B cell (primary cell): ENCODE data around the gene CDH13. TPM values are rescaled to one million over a fixed set of nuclear protein-coding genes. Genes with fewer than 3 reads are reported as not detected.

ENCODE experiments used
- ATAC-seq: fragments of 200-7000 bp; cut with Tn5 transposase; one replicate; pipeline ENCODE4 v1.10.0; 2021; ENCODE audit warnings: low read depth, mild to moderate bottlenecking, moderate number of reproducible peaks, moderate library complexity
- CTCF ChIA-PET: fragments of 350-600 bp; sonication (Branson Sonifier 250); formaldehyde crosslinking; loops from one replicate; lab custom pipeline; 2021; ENCODE audit warnings: antibody characterized with exemption, inconsistent platforms; lab: Charles Lee
- POLR2A ChIA-PET: fragments of 350-600 bp; sonication (Branson Sonifier 250); formaldehyde crosslinking; loops from one replicate; lab custom pipeline; 2021; ENCODE audit warnings: antibody characterized with exemption; lab: Charles Lee
- DNase-seq: peaks from one replicate; pipeline ENCODE4 v3.0.0; 2013
- H2AFZ ChIP-seq: 2 replicates; pipeline ENCODE4 v1.6.1; 2012; ENCODE audit warnings: mild to moderate bottlenecking, low read depth, low read length; ENCODE audit not compliant: insufficient read depth, poor library complexity, severe bottlenecking
- H3K27ac ChIP-seq, 2 donors: 1 replicate in 1 of 2; 2 replicates in 1 of 2; pipeline ENCODE4 v1.5.1; 2012 to 2013; ENCODE audit warnings: low read length in 2 of 2, mild to moderate bottlenecking in 2 of 2, moderate library complexity in 1 of 2
- H3K27me3 ChIP-seq, 4 experiments: fragments of 200-600 bp in 1 of 4; sonication (generic) in 1 of 4; replicated peaks in 1 of 4; 1 replicate in 2 of 4; 2 replicates in 2 of 4; pipeline versions ENCODE4 v1.6.1 to v1.7.0; 2013 to 2016; ENCODE audit warnings: low read length in 3 of 4, mild to moderate bottlenecking in 2 of 4, mixed read lengths in 1 of 4, moderate library complexity in 1 of 4; ENCODE audit not compliant: insufficient read depth in 4 of 4, control insufficient read depth in 3 of 4; ENCODE audit errors: control extremely low read depth in 1 of 4
- H3K36me3 ChIP-seq, 2 experiments: replicated peaks in 1 of 2; 1 replicate in 1 of 2; 2 replicates in 1 of 2; pipeline versions ENCODE4 v1.6.1 to v1.7.1; 2013; ENCODE audit warnings: low read length in 1 of 2; ENCODE audit not compliant: insufficient read depth in 2 of 2, control insufficient read depth in 1 of 2; ENCODE audit errors: control extremely low read depth in 1 of 2, extremely low read depth in 1 of 2
- H3K4me1 ChIP-seq, 2 donors: fragments of 200-600 bp in 1 of 2; sonication (generic) in 1 of 2; 1 replicate in 1 of 2; 2 replicates in 1 of 2; pipeline versions ENCODE4 v1.5.1 to v1.6.1; 2013 to 2017; ENCODE audit warnings: low read length in 2 of 2; ENCODE audit not compliant: control insufficient read depth in 2 of 2, insufficient read depth in 2 of 2
- H3K4me2 ChIP-seq: replicated peaks from 2 replicates; pipeline ENCODE3; 2012; ENCODE audit warnings: mild to moderate bottlenecking, low read depth, low read length; ENCODE audit not compliant: poor library complexity, severe bottlenecking
- H3K4me3 ChIP-seq, 5 experiments: fragments of 200-600 bp in 1 of 5; sonication (generic) in 1 of 5; 1 replicate in 3 of 5; 2 replicates in 2 of 5; pipeline versions ENCODE4 v1.5.1 to v1.7.0; 2011 to 2016; ENCODE audit warnings: low read length in 4 of 5, mild to moderate bottlenecking in 4 of 5, low read depth in 2 of 5, control low read depth in 1 of 5, moderate library complexity in 1 of 5; ENCODE audit not compliant: insufficient read depth in 1 of 5; ENCODE audit errors: control extremely low read depth in 1 of 5, extremely low read depth in 1 of 5
- H3K79me2 ChIP-seq: fragments of 200-600 bp; sonication (generic); one replicate; pipeline ENCODE4 v1.6.0; 2016; ENCODE audit warnings: low read length; ENCODE audit not compliant: control insufficient read depth, insufficient read depth
- H3K9ac ChIP-seq: fragments of 200-600 bp; sonication (generic); 2 replicates; pipeline ENCODE4 v1.6.1; 2017; ENCODE audit warnings: mild to moderate bottlenecking, low read length, moderate library complexity
- H3K9me3 ChIP-seq, 3 donors: one replicate each; pipeline versions ENCODE4 v1.6.1 to v1.7.1; 2013; ENCODE audit warnings: low read length in 2 of 3; ENCODE audit not compliant: control insufficient read depth in 2 of 3, insufficient read depth in 1 of 3; ENCODE audit errors: control extremely low read depth in 1 of 3
- H4K20me1 ChIP-seq: 2 replicates; pipeline ENCODE4 v1.6.0; 2012; ENCODE audit warnings: mild to moderate bottlenecking, low read length; ENCODE audit not compliant: insufficient read depth, control insufficient read depth, poor library complexity, severe bottlenecking
- H3K27ac Mint-ChIP-seq: one replicate; pipeline ENCODE4 v1.8.0; 2021; ENCODE audit warnings: mixed read lengths
- H3K27me3 Mint-ChIP-seq: one replicate; pipeline ENCODE4 v1.8.0; 2021; ENCODE audit warnings: mixed read lengths
- H3K4me1 Mint-ChIP-seq: one replicate; pipeline ENCODE4 v1.8.0; 2021; ENCODE audit warnings: mixed read lengths
- H3K4me3 Mint-ChIP-seq: one replicate; pipeline ENCODE4 v1.8.0; 2021; ENCODE audit warnings: mixed read lengths
- H3K9me3 Mint-ChIP-seq: one replicate; pipeline ENCODE4 v1.8.0; 2022; ENCODE audit warnings: mixed read lengths; ENCODE audit not compliant: insufficient read depth
- CTCF ChIP-seq: fragments of 200-600 bp; IDR thresholded peaks from one replicate; pipeline ENCODE4 v1.8.0; 2022; ENCODE audit warnings: antibody characterized with exemption, mild to moderate bottlenecking
- EZH2 ChIP-seq: IDR thresholded peaks from 2 replicates; pipeline ENCODE4 v1.6.1; 2012; ENCODE audit warnings: borderline replicate concordance, low read depth, mild to moderate bottlenecking, moderate library complexity, low read length; ENCODE audit not compliant: insufficient read depth, poor library complexity, severe bottlenecking
- WGBS: methylation state at CpG from one replicate; pipeline ENCODE4 v1.1.5; 2013; ENCODE audit warnings: missing lambda C conversion rate; ENCODE audit not compliant: insufficient coverage; 5-methylcytosine and 5-hydroxymethylcytosine counted together
- intact Hi-C: fragments of 100-400 bp; cut with micrococcal nuclease; formaldehyde crosslinking; loops from one replicate; pipeline ENCODE4 v1.10.0; 2022
- polyA plus RNA-seq: library from polyadenylated mRNA; depleted of rRNA; stranded (reverse); fragments of >200 nt; gene quantifications from 2 replicates; pipeline ENCODE4 v1.2.3, GENCODE V29; 2012
- total RNA-seq, 2 donors: library from RNA; stranded (reverse); fragments of 120-200 nt in 1 of 2; gene quantifications; 1 replicate in 1 of 2; 2 replicates in 1 of 2; pipeline versions ENCODE4 v1.2.3 to v1.2.4, GENCODE V29; 2013 to 2022

Gene CDH13
- total and polyA plus RNA-seq, 2 donors (not counting 1 experiment from before 2014, with no cell fraction given), result not detected

GRCh38 chr16:82830944-82831343 lies 204.2 kb downstream of the CDH13 start:
- Histone ChIP-seq H3K36me3 (no peaks in the 10 kb centered on the region), H2AFZ (no peak overlapping the region), H3K9me3 (no peaks in the 10 kb centered on the region), H3K9ac (no peak overlapping the region), H3K4me3 (no peak overlapping the region), H3K4me1 (no peaks in the 10 kb centered on the region), H3K79me2 (no peaks in the 10 kb centered on the region), H3K27me3 (no peaks in the 10 kb centered on the region), H4K20me1 (no peaks in the 10 kb centered on the region), H3K4me2 (no peak overlapping the region), H3K27ac (no peak overlapping the region)
- H3K27me3 Mint-ChIP-seq, result no peaks in the 10 kb centered on the region
- no peak for DNase-seq
- no peak overlapping the region for H3K27ac Mint-ChIP-seq
- H3K9me3 Mint-ChIP-seq, result no peaks in the 10 kb centered on the region
- ChIA-PET POLR2A (no interaction called here), CTCF (no interaction called here)
- intact Hi-C loops, result no loop called here
- H3K4me1 Mint-ChIP-seq, result no peaks in the 10 kb centered on the region
- no peak for ATAC-seq
- no peak overlapping the region for H3K4me3 Mint-ChIP-seq
- no peak for TF ChIP-seq EZH2
- WGBS, result 73% methylated on average over 2 of the region's 7 CpGs

- H3K9me3 Mint-ChIP-seq, result no peaks in the 10 kb centered on the region
- intact Hi-C loops, result no loop called here
- no peak for TF ChIP-seq CTCF
- no peak for TF ChIP-seq EZH2
- H3K27me3 ChIP-seq, result no peaks in the 10 kb centered on the region
- H3K9me3 ChIP-seq, result no peaks in the 10 kb centered on the region
- H3K9ac ChIP-seq, result no peak overlapping the region
- no peak overlapping the region for H3K27ac ChIP-seq
- H3K4me1 Mint-ChIP-seq, result no peaks in the 10 kb centered on the region
- no peaks in the 10 kb centered on the region for H3K27me3 Mint-ChIP-seq
- no peaks in the 10 kb centered on the region for H3K79me2 ChIP-seq
- H4K20me1 ChIP-seq, result no peaks in the 10 kb centered on the region
- no peaks in the 10 kb centered on the region for H3K4me1 ChIP-seq
- H3K4me3 ChIP-seq, result no peak overlapping the region
- no CpG with 5 or more reads among the region's 3 CpGs for WGBS
- H3K4me3 Mint-ChIP-seq, result no peak overlapping the region
- CTCF ChIA-PET, result no interaction called here
- POLR2A ChIA-PET, result no interaction called here
- no peak overlapping the region for H2AFZ ChIP-seq
- DNase-seq (no peak), ATAC-seq (no peak)
- H3K4me2 ChIP-seq, result no peak overlapping the region
- no peaks in the 10 kb centered on the region for H3K36me3 ChIP-seq
- no peak overlapping the region for H3K27ac Mint-ChIP-seq
Measured at GRCh38 chr16:82832821-82833220, 206.1 kb downstream of the CDH13 start.
